Neural cell (in vitro differentiated cells): ENCODE results near the gene FOXO6. TPM values are rescaled to one million over a fixed set of nuclear protein-coding genes. Genes with fewer than 3 reads are reported as not detected.

Experiments used
- H2AFZ ChIP-seq: fragments of 200-600, 300-800 bp; sonication (generic), shearing (Covaris generic); 2 replicates; pipeline ENCODE4 v1.6.0; 2014; ENCODE audit warnings: low read depth, mild to moderate bottlenecking, antibody characterized with exemption, low read length, moderate library complexity
- H3F3A ChIP-seq: fragments of 200-600 bp; shearing (Covaris generic); 2 replicates; pipeline ENCODE4 v1.6.1; 2016; ENCODE audit warnings: mild to moderate bottlenecking, moderate library complexity, mixed read lengths, antibody characterized with exemption, low read length; ENCODE audit not compliant: insufficient read depth, poor library complexity, severe bottlenecking
- H3K27ac ChIP-seq: fragments of 200-600, 300-800 bp; sonication (generic), shearing (Covaris generic); 2 replicates; pipeline ENCODE4 v1.5.1; 2014; ENCODE audit warnings: mild to moderate bottlenecking, low read length, moderate library complexity
- H3K27me3 ChIP-seq: fragments of 300-800, 200-600 bp; sonication (generic), shearing (Covaris generic); 2 replicates; pipeline ENCODE4 v1.6.0; 2014; ENCODE audit warnings: mild to moderate bottlenecking, low read depth, low read length, moderate library complexity; ENCODE audit not compliant: insufficient read depth
- H3K36me3 ChIP-seq: fragments of 300-800, 200-600 bp; sonication (generic), shearing (Covaris generic); 2 replicates; pipeline ENCODE4 v1.5.1; 2014; ENCODE audit warnings: mild to moderate bottlenecking, antibody characterized with exemption, low read length, moderate library complexity; ENCODE audit not compliant: insufficient read depth
- H3K4me2 ChIP-seq: fragments of 300-800, 200-600 bp; sonication (generic), shearing (Covaris generic); 2 replicates; pipeline ENCODE4 v1.6.0; 2014; ENCODE audit warnings: mild to moderate bottlenecking, low read length
- H3K4me3 ChIP-seq: fragments of 300-800, 200-600 bp; sonication (generic), shearing (Covaris generic); 2 replicates; pipeline ENCODE4 v1.5.1; 2014; ENCODE audit warnings: mild to moderate bottlenecking, low read length, moderate library complexity
- H3K79me2 ChIP-seq: fragments of 200-600 bp; shearing (Covaris generic); replicated peaks from 2 replicates; pipeline ENCODE4 v1.6.0; 2014; ENCODE audit warnings: mild to moderate bottlenecking, low read length, moderate library complexity; ENCODE audit not compliant: insufficient read depth
- H3K9ac ChIP-seq: fragments of 300-800, 200-600 bp; sonication (generic), shearing (Covaris generic); 2 replicates; pipeline ENCODE4 v1.6.1; 2016; ENCODE audit warnings: mild to moderate bottlenecking, low read length, mixed read lengths
- H3K9me2 ChIP-seq: fragments of 200-600 bp; shearing (Covaris generic); 2 replicates; pipeline ENCODE4 v1.6.1; 2016; ENCODE audit warnings: mild to moderate bottlenecking, low read length, mixed read lengths; ENCODE audit not compliant: insufficient read depth
- H3K9me3 ChIP-seq: fragments of 200-600, 300-800 bp; sonication (generic), shearing (Covaris generic); 2 replicates; pipeline ENCODE4 v1.6.1; 2016; ENCODE audit warnings: mild to moderate bottlenecking, mixed run types, low read length, moderate library complexity, mixed read lengths
- H4K20me1 ChIP-seq: fragments of 200-600 bp; shearing (Covaris generic); 2 replicates; pipeline ENCODE4 v1.6.1; 2016; ENCODE audit warnings: mild to moderate bottlenecking, mixed run types; ENCODE audit not compliant: insufficient read depth
- CTCF ChIP-seq: fragments of 450-650 bp; IDR thresholded peaks from 2 replicates; pipeline ENCODE4 v1.5.1; 2014; ENCODE audit warnings: antibody characterized with exemption, mild to moderate bottlenecking, moderate library complexity; ENCODE audit not compliant: poor library complexity, severe bottlenecking
- EP300 ChIP-seq: fragments of 450-650 bp; conservative IDR thresholded peaks from 2 replicates; pipeline ENCODE4 v1.6.1; 2014; ENCODE audit warnings: antibody characterized with exemption, mild to moderate bottlenecking, moderate library complexity; ENCODE audit not compliant: poor library complexity, severe bottlenecking
- EZH2 ChIP-seq: fragments of 200-600, 300-800 bp; shearing (Covaris generic), sonication (generic); IDR thresholded peaks from 2 replicates; pipeline ENCODE4 v1.6.1; 2014; ENCODE audit warnings: antibody characterized with exemption, low read length, borderline replicate concordance, mild to moderate bottlenecking; ENCODE audit not compliant: insufficient read depth, poor library complexity, severe bottlenecking
- MXI1 ChIP-seq: fragments of 450-650 bp; conservative IDR thresholded peaks from 2 replicates; pipeline ENCODE4 v1.6.1; 2014; ENCODE audit warnings: antibody characterized with exemption, mild to moderate bottlenecking; ENCODE audit not compliant: poor library complexity, severe bottlenecking
- POLR2AphosphoS5 ChIP-seq: IDR thresholded peaks from 2 replicates; pipeline ENCODE4 v1.6.1; 2012
- RAD21 ChIP-seq: fragments of 450-650 bp; conservative IDR thresholded peaks from 2 replicates; pipeline ENCODE4 v1.6.1; 2014; ENCODE audit warnings: antibody characterized with exemption, mild to moderate bottlenecking, moderate library complexity
- REST ChIP-seq: IDR thresholded peaks from 2 replicates; pipeline ENCODE4 v1.6.1; 2012; ENCODE audit warnings: borderline replicate concordance
- SMC3 ChIP-seq: fragments of 450-650 bp; conservative IDR thresholded peaks from 2 replicates; pipeline ENCODE4 v1.6.1; 2014; ENCODE audit warnings: antibody characterized with exemption, mild to moderate bottlenecking, moderate library complexity; ENCODE audit not compliant: poor library complexity
- TAF1 ChIP-seq: IDR thresholded peaks from 2 replicates; pipeline ENCODE4 v1.6.1; 2012; ENCODE audit warnings: low read depth
- polyA plus RNA-seq: library from polyadenylated mRNA; depleted of rRNA; stranded (reverse); fragments of >200 nt; gene quantifications from 2 replicates; pipeline ENCODE4 v1.2.3, GENCODE V29; 2014

Gene FOXO6
- polyA plus RNA-seq, 1 donor from 2014 or later, result 0.59 TPM

DNA sequence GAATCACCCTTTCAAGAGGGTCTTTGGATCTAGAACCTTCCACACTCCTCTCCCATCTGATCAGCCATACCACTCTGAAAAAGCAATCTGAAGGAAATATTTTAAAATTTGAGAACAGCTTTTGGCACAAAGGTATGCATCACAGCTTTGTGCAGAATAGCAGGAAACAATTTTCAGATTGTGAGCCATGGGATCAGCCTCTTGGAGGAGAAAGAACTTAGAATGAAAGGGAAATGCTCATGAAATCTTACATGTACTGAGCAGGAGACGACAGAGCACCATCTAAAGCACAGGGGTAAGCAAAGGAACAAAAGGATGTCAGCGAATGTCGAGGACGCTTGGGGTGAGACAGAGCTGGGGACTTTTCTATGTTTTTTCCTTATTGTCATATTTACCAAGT, 68.8 kb downstream of the FOXO6 start:
- no peak overlapping the region for H3K4me2 ChIP-seq
- no peaks in the 10 kb centered on the region for H3K36me3 ChIP-seq
- H3K9me2 ChIP-seq, result no peaks in the 10 kb centered on the region
- no peaks in the 10 kb centered on the region for H3F3A ChIP-seq
- H3K79me2 ChIP-seq, result no peaks in the 10 kb centered on the region
- H3K9ac ChIP-seq, result no peak overlapping the region
- TF ChIP-seq TAF1 (no peak), POLR2AphosphoS5 (no peak), RAD21 (no peak), EZH2 (no peak), MXI1 (no peak), CTCF (no peak), REST (no peak), EP300 (no peak), SMC3 (no peak)
- no peaks in the 10 kb centered on the region for H4K20me1 ChIP-seq
- no peaks in the 10 kb centered on the region for H3K27me3 ChIP-seq
- H2AFZ ChIP-seq, result no peak overlapping the region
- H3K9me3 ChIP-seq, result no peaks in the 10 kb centered on the region
- H3K4me3 ChIP-seq, result no peak overlapping the region
- H3K27ac ChIP-seq, result no peak overlapping the region

DNA sequence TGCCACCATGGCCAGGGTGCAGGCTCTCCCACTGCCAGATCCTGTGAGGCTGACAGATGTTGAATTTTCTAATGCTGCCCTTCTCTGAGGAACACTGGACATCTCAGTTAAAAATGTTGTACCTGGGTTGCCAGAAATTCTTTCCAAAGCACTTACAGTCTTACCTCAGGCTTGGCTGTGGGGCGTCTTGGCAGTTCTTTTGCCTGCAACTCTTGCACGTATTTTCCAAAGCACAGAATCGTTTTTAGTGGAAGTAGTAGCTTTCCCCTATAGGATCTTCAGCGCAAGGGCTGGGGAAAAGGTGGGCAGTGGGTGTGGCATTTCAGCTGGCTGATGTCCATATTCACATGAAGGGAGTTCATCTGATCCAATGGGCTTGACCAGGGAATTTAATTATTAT, 69.3 kb downstream of the FOXO6 start:
- Histone ChIP-seq H4K20me1 (no peaks in the 10 kb centered on the region), H3K4me3 (no peak overlapping the region), H3K9me2 (no peaks in the 10 kb centered on the region), H2AFZ (no peak overlapping the region), H3K27ac (no peak overlapping the region), H3F3A (no peaks in the 10 kb centered on the region), H3K79me2 (no peaks in the 10 kb centered on the region), H3K9ac (no peak overlapping the region), H3K9me3 (no peaks in the 10 kb centered on the region), H3K36me3 (no peaks in the 10 kb centered on the region), H3K27me3 (no peaks in the 10 kb centered on the region), H3K4me2 (no peak overlapping the region)
- no peak for TF ChIP-seq SMC3
- no peak for TF ChIP-seq EZH2
- TF ChIP-seq POLR2AphosphoS5, result no peak
- no peak for TF ChIP-seq TAF1
- no peak for TF ChIP-seq REST
- TF ChIP-seq EP300, result no peak
- no peak for TF ChIP-seq CTCF
